ENCODE results near the gene RNLS. TPM values are rescaled to one million over a fixed set of nuclear protein-coding genes. Genes with fewer than 3 reads are reported as not detected.

Gene RNLS
- total RNA-seq, 2 experiments from 2014 or later = 1.2 to 1.8 TPM

DNA sequence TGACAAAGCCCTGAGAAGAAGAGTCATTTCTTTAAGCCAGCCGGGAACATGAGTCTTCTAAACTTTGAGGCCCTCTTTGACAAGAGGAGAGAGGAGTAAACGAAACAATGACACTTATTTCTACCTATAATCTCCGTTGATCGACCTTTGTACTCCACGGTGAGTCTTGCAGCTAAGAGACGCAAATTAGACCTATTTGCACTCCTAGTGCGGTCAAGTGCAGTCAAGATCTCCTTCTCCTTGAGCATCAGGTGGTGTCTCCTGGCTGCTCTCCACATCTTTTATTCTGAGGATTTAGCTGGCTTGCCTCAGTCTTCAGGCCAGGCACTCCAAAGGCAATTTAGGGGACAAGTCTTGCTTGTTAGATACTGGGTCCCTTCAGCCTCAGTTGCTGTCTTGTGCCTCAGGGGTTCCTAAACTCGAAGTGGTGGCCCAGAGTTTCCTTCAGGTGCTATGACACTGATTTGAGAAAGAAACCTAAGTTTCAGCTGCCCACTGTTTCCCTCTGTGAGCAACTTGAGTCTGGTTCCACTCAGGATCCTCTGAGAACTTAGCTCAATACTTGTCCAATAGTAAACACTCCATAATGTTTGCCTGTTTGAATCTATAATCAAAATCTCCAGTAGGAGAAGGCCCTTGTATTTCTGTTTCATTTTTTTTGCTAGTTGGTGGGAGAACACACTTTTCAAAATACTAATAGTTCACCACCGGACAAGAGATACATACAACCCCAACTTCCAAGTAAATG, 312.9 kb downstream of the RNLS start:
- no peak for DNase-seq
- peak overlapping the region; percentile 86 for H3K27ac Mint-ChIP-seq
- H3K36me3 Mint-ChIP-seq (ENCODE audit: low read depth) = peaks cover 8% of the 10 kb centered on the region
- peaks cover 54% of the 10 kb centered on the region for H3K4me1 Mint-ChIP-seq
- CTCF ChIA-PET = interaction anchor here (0.7 to 1.1 kb wide), 2 partner anchors 10 to 26 kb away, joined by 3 to 5 read pairs; no protein-coding TSS in a partner anchor
- H3K27me3 Mint-ChIP-seq = peaks cover 23% of the 10 kb centered on the region
- H3K4me3 Mint-ChIP-seq = peak overlapping the region; percentile 55
- H3K9me3 Mint-ChIP-seq = no peaks in the 10 kb centered on the region
- POLR2A ChIA-PET = interaction anchor here (0.7 to 1.2 kb wide), 2 partner anchors 178 to 408 kb away, joined by 3 read pairs; no protein-coding TSS in a partner anchor

DNA sequence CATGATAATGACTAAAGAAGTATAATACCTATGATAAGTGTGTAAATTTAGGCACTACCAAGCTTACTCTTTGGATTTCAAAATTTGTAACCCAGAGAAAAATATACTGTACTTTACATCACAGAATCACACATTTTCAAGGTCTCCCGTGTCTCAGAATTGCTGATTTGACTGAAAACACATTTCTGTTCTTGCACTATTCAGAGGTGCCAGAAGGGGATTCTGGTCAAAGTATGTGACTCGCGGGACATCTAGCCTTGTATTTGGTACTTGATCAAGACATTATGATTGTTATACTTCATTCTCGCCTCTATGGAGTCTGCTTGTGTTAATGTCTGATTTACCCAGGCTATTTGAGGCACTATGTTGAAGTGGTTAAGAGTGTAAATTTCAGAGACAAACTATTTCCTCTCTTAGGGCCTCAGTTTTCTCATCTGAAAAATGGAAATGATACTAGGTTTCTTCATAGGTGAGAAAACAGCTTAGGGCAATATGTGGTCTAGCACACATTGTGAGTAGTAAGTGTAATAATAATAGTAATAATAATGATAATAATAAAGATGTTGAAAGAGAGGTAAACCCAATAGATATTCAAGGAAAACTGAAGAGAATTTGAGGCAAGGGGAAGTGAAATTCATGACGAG, 320.4 kb downstream of the RNLS start:
- Mint-ChIP-seq H3K36me3 (ENCODE audit: low read depth) (peaks cover 5% of the 10 kb centered on the region), H3K4me3 (no peak overlapping the region), H3K27me3 (peaks cover 25% of the 10 kb centered on the region), H3K4me1 (peaks cover 17% of the 10 kb centered on the region), H3K9me3 (peaks cover 10% of the 10 kb centered on the region), H3K27ac (no peak overlapping the region)
- DNase-seq = no peak
- CTCF ChIA-PET = interaction anchor here (0.6 to 1.0 kb wide), 3 partner anchors 17 to 208 kb away, joined by 3 to 6 read pairs (median 3); no protein-coding TSS in a partner anchor
- POLR2A ChIA-PET = no interaction called here

DNA sequence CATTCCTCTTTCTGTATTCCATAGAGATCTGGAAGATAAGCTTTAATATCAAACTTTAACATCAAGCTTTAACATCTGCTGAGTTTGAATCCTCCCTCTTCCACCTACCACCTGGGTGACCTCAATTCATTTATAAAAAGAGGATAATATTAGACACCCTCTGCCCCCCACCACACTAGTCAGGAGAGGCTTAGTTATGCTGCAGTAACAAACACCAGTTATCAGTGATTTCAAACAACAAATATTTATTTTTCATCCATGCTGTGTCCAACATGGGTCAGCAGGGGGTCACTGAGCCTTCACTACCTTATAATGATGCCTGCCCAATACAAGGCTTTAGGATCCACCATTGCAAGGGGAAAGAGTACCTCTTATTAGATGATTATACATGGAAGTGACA, 322.0 kb downstream of the RNLS start:
- Mint-ChIP-seq H3K4me3 (no peak overlapping the region), H3K36me3 (ENCODE audit: low read depth) (peaks cover 2% of the 10 kb centered on the region), H3K27me3 (peaks cover 17% of the 10 kb centered on the region), H3K9me3 (peaks cover 11% of the 10 kb centered on the region), H3K4me1 (peaks cover 7% of the 10 kb centered on the region), H3K27ac (no peak overlapping the region)
- CTCF ChIA-PET = interaction anchor here (0.9 to 1.4 kb wide), 2 partner anchors 9 to 10 kb away, joined by 3 to 4 read pairs; no protein-coding TSS in a partner anchor
- DNase-seq = no peak
- POLR2A ChIA-PET = no interaction called here

DNA sequence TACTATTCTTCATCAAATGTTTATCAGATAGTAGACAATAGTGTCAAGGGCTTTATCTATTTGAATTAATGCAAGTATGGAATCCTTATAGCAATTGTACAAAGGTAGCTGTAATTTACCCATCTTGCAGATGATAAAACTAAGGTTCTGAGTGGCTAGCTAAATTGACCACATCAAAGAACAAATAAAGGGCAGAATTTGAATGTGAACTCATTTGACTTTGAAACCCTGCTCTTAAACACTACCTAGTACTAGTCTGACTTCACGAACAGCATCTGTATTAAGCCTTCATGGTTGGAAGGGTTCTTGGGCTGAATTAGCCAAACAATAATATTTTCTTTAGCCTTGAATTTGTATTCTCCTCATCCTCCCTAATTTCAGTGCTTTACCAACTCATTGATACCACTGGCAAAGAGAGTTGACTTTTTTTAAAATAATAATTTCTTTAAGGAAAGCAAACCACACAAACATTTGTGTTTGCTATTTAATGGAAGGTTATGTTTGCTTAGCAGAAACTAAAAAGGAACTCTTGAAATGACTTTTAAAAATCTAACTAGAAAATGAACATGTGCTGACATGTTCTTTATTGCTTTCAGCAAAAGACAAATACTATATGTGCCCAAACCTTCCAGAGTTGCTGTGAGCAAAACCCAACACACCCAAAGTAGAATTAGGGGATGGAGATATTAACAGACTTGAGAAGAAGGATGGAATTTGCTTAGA, 322.6 kb downstream of the RNLS start:
- H3K4me1 Mint-ChIP-seq = peaks cover 7% of the 10 kb centered on the region
- H3K27me3 Mint-ChIP-seq = peaks cover 15% of the 10 kb centered on the region
- DNase-seq = no peak
- ChIA-PET CTCF (interaction anchor here (0.9 to 1.4 kb wide), 2 partner anchors 8 to 11 kb away, joined by 3 to 4 read pairs; no protein-coding TSS in a partner anchor), POLR2A (no interaction called here)
- H3K9me3 Mint-ChIP-seq = peaks cover 13% of the 10 kb centered on the region
- H3K4me3 Mint-ChIP-seq = no peak overlapping the region
- no peak overlapping the region for H3K27ac Mint-ChIP-seq
- H3K36me3 Mint-ChIP-seq (ENCODE audit: low read depth) = peaks cover 2% of the 10 kb centered on the region

DNA sequence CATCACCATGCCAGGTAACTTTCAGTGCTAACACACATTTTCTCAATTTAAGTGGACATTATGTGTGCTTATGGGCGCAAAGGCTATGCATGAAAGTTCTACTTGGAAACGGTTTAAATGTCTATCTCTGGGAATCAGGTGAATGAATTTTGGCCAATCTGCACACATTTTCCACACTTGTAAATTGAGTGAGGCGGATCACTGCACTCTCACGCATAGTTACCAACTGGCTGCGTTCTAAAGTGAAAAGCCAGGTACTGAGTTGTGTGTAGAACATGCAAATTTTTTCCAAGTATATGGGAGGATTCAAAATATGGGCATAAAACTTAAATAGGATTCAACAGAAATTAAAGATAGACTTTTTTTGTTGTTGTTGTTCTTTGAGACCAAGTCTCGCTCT, 323.7 kb downstream of the RNLS start:
- peaks cover 2% of the 10 kb centered on the region for H3K36me3 Mint-ChIP-seq (ENCODE audit: low read depth)
- CTCF ChIA-PET = no interaction called here
- no peak overlapping the region for H3K27ac Mint-ChIP-seq
- peaks cover 10% of the 10 kb centered on the region for H3K27me3 Mint-ChIP-seq
- POLR2A ChIA-PET = no interaction called here
- peaks cover 7% of the 10 kb centered on the region for H3K4me1 Mint-ChIP-seq
- H3K4me3 Mint-ChIP-seq = no peak overlapping the region
- H3K9me3 Mint-ChIP-seq = peaks cover 10% of the 10 kb centered on the region
- DNase-seq = no peak

DNA sequence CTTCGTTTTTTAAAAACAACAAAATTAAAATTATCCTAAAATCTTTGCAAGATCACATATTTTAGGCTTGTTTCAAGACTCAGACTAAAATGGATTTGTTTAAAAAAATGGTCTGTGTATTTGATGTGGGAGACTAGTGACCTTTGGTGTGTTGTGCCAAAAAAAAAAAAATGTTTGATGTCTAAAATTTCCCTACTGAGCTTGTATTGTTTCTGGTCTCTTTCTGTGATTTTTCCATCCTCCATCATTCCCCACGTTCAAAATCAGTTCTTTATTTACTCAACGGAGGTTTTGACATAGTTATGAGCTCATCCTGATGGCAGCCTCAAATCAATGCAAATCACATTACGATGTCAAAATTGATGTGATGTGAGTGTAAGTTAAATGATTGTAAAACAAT, 326.2 kb downstream of the RNLS start:
- H3K9me3 Mint-ChIP-seq = peaks cover 10% of the 10 kb centered on the region
- peaks cover 11% of the 10 kb centered on the region for H3K4me1 Mint-ChIP-seq
- H3K27ac Mint-ChIP-seq = no peak overlapping the region
- H3K27me3 Mint-ChIP-seq = peaks cover 9% of the 10 kb centered on the region
- H3K36me3 Mint-ChIP-seq (ENCODE audit: low read depth) = peaks cover under 1% of the 10 kb centered on the region
- ChIA-PET POLR2A (no interaction called here), CTCF (interaction anchor here (0.7 to 1.0 kb wide), 2 partner anchors 29 to 179 kb away, joined by 3 to 4 read pairs; no protein-coding TSS in a partner anchor)
- no peak for DNase-seq
- no peak overlapping the region for H3K4me3 Mint-ChIP-seq

DNA sequence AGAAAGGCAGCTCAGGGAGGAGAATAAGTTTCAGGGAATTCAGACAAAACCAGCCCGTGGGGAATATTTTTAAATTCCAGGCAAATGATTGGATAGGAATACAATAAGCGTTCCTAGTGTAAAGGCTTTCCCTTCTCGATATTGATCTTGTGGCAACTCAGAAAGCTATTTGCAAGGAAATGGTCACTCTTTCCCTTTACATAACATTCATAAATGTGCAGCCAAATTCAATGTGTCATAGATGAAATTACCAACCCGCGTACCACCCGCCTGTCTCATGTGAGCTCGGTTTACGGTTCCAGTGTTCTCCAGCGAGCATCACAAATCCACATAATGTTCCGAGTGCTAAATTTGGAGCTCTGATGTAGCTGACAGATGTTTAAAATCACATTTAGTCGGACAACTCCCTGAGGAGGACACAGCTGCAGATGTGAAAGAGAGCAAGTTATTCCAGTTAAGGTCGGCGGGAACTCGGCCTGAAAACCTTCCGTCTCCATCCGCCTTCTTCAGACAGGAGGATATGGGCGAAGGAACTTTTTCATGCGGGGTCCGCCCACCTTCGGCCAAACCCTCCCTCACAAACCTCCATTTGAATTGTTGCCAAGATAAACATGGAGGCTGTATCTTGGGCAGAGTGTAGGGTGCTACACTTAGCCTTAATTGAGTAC, 327.0 kb downstream of the RNLS start:
- H3K4me1 Mint-ChIP-seq = peaks cover 11% of the 10 kb centered on the region
- POLR2A ChIA-PET = no interaction called here
- no peak overlapping the region for H3K4me3 Mint-ChIP-seq
- H3K27ac Mint-ChIP-seq = no peak overlapping the region
- DNase-seq = no peak
- H3K27me3 Mint-ChIP-seq = peaks cover 6% of the 10 kb centered on the region
- H3K9me3 Mint-ChIP-seq = peaks cover 6% of the 10 kb centered on the region
- CTCF ChIA-PET = interaction anchor here (1.0 kb wide), 1 partner anchor 30 kb away, joined by 3 read pairs; no protein-coding TSS in a partner anchor
- no peaks in the 10 kb centered on the region for H3K36me3 Mint-ChIP-seq (ENCODE audit: low read depth)

DNA sequence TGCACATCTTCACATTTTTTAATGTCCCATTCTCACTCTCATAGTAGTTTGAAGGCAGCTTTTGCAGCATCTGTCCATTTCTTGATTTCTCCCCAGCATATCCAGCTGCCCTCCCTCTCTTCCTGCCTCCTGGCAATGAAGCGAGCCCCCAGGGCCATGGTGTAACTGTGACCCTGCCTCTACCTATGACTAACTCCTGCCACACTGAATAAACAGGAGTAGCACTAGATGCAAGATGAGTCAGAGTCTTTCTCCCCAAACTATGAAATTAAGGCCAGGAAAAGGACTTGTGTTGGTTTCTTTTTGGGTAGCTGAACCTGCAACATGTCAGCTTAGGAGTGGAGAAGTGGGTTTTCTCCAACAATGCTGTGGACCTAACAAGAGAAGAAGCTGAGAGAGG, 329.0 kb downstream of the RNLS start:
- peaks cover 6% of the 10 kb centered on the region for H3K27me3 Mint-ChIP-seq
- H3K4me1 Mint-ChIP-seq = peaks cover 4% of the 10 kb centered on the region
- ChIA-PET POLR2A (no interaction called here), CTCF (interaction anchor here (0.6 to 0.9 kb wide), 2 partner anchors 13 to 19 kb away, joined by 3 read pairs; no protein-coding TSS in a partner anchor)
- peaks cover 3% of the 10 kb centered on the region for H3K9me3 Mint-ChIP-seq
- no peak overlapping the region for H3K27ac Mint-ChIP-seq
- H3K36me3 Mint-ChIP-seq (ENCODE audit: low read depth) = no peaks in the 10 kb centered on the region
- DNase-seq = no peak
- no peak overlapping the region for H3K4me3 Mint-ChIP-seq

DNA sequence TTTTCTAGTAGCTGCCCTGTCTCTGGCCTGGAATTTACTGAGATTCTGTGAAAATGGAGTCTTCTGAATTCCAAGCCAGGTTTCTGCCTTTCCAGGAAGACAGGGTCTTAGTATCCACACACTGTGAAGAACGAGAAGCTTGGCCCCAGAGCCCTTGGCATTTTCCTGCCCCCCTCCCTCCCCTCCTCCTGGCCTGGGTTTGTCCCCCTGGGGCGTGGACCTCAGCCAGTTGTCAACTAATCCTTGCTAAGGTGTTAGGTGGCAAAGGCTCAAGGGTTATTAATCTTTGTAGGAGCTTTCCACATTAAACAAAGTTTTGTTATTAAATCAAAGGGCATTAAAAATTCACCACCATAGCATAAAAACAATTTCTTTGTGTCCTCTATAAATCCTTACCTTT, 329.5 kb downstream of the RNLS start:
- ChIA-PET CTCF (interaction anchor here (0.9 to 1.0 kb wide), 2 partner anchors 12 to 13 kb away, joined by 3 to 4 read pairs; no protein-coding TSS in a partner anchor), POLR2A (no interaction called here)
- peaks cover 3% of the 10 kb centered on the region for H3K9me3 Mint-ChIP-seq

DNA sequence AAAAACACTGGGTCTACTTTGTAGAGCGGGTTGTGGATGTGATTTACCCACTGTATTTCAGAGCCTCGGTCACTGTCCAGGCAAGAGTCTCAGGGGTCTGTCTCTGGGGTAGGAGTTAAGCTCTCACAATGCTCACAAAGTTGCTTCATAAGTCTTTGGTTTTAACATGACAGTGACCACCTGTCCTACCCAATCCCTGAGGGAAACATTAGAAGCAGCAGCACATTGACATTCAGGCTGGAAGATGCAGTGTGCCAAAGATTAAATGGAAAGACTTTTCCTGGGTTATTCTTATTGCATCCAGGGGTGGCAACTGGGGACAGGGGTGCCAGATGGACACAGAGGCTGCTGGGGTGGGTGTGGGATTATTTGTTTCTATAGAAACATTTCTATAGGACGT, 330.0 kb downstream of the RNLS start:
- CTCF ChIA-PET = interaction anchor here (1.0 kb wide), 2 partner anchors 8 to 13 kb away, joined by 3 to 4 read pairs; no protein-coding TSS in a partner anchor
- peaks cover 4% of the 10 kb centered on the region for H3K4me1 Mint-ChIP-seq
- peaks cover 2% of the 10 kb centered on the region for H3K36me3 Mint-ChIP-seq (ENCODE audit: low read depth)

More for the DNA sequence above, 329.5 kb downstream of the RNLS start:
- peaks cover 6% of the 10 kb centered on the region for H3K27me3 Mint-ChIP-seq
- no peak for DNase-seq
- H3K36me3 Mint-ChIP-seq (ENCODE audit: low read depth) = no peaks in the 10 kb centered on the region
- no peak overlapping the region for H3K27ac Mint-ChIP-seq
- H3K4me1 Mint-ChIP-seq = peaks cover 4% of the 10 kb centered on the region
- no peak overlapping the region for H3K4me3 Mint-ChIP-seq

DNA sequence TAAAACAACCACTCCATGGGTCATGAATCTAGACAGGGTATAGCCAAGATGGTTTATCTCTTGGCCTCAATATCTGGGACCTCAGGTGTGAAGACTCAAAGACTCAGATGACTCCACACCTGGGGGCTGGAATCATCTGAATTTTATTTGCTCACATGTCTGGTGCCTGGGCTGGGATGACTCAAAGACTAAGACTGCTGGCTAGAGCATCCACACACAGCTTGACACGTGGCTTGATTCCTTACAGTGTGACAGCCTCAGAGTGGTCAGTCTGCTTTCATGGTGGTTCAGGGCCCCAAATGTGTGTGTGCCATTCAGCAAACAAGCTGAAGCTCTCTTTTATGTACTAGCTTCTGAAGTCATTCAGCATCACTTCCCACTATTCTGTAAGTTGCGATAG, 333.7 kb downstream of the RNLS start:
- POLR2A ChIA-PET = no interaction called here
- H3K36me3 Mint-ChIP-seq (ENCODE audit: low read depth) = peaks cover 3% of the 10 kb centered on the region
- no peak overlapping the region for H3K27ac Mint-ChIP-seq
- H3K4me1 Mint-ChIP-seq = peaks cover 17% of the 10 kb centered on the region
- H3K4me3 Mint-ChIP-seq = no peak overlapping the region
- H3K27me3 Mint-ChIP-seq = peaks cover 3% of the 10 kb centered on the region
- H3K9me3 Mint-ChIP-seq = peaks cover 8% of the 10 kb centered on the region
- no peak for DNase-seq
- CTCF ChIA-PET = no interaction called here

More for the DNA sequence above, 330.0 kb downstream of the RNLS start:
- H3K9me3 Mint-ChIP-seq = peaks cover 5% of the 10 kb centered on the region
- POLR2A ChIA-PET = no interaction called here
- peaks cover 6% of the 10 kb centered on the region for H3K27me3 Mint-ChIP-seq
- H3K4me3 Mint-ChIP-seq = no peak overlapping the region
- DNase-seq = no peak
- H3K27ac Mint-ChIP-seq = no peak overlapping the region

DNA sequence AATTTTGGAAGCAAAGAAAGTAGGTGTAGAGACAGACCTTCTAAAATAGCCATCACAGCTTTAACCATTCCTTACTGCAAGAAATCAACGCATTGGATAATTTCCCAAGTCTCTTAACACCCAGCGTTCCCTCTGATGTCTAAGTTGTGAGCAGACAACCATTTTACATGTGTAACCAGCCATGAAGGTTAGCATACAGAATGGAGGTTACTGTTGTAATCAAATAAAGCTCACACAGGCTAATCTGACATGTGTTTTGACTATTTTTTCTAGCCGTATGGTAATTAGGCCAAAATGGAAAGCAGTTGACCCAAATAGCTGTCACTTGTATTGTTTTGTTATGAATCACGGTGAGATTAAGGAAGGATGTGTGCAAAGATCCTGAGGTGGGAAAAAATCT, 336.4 kb downstream of the RNLS start:
- H3K9me3 Mint-ChIP-seq = peaks cover 13% of the 10 kb centered on the region
- ChIA-PET CTCF (interaction anchor here (0.9 kb wide), 1 partner anchor 191 kb away, joined by 4 read pairs; no protein-coding TSS in a partner anchor), POLR2A (no interaction called here)
- H3K36me3 Mint-ChIP-seq (ENCODE audit: low read depth) = peaks cover 3% of the 10 kb centered on the region
- H3K4me1 Mint-ChIP-seq = peaks cover 18% of the 10 kb centered on the region
- no peak overlapping the region for H3K4me3 Mint-ChIP-seq
- DNase-seq = no peak
- peaks cover 8% of the 10 kb centered on the region for H3K27me3 Mint-ChIP-seq
- no peak overlapping the region for H3K27ac Mint-ChIP-seq
